Choroid plexus epithelial cell (primary cell): ENCODE results near the gene HCFC1.

Experiments
- DNase-seq: peaks from one replicate; pipeline ENCODE4 v3.0.0-alpha.2; 2010; ENCODE audit warnings: low read depth
- H3K4me3 ChIP-seq: 2 replicates; pipeline ENCODE4 v1.5.1; 2011; ENCODE audit warnings: low read depth, mild to moderate bottlenecking, control low read depth, low read length, moderate library complexity
- TF ChIP-seq, protein P1 (sequence below): conservative IDR thresholded peaks from 2 replicates; pipeline ENCODE4 v1.5.1; 2011; ENCODE audit warnings: low read depth, mild to moderate bottlenecking, control low read depth, inconsistent platforms, low read length, moderate library complexity

Gene HCFC1

DNA sequence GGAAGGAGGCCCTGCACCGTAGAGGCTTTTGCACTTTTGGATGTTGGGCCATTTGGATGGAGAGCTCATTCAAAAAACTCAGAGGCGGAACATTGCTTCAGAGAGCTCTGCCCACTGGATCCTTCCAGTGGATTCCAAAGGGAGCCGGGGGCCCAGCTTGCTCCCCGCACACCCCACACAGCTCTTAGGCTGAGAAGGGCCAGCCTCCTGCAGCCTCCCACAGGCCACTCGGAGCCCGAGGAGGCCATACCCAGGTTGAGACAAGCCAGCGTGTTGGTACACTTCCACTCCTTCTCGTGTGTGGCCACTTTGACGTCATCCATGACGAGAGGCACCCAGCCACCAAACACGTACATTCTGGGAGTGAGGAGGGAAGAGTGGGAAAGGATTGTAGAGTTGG, 10.3 kb downstream of the HCFC1 start:
- H3K4me3 ChIP-seq, result no peak overlapping the region
- TF ChIP-seq, protein P1, sequence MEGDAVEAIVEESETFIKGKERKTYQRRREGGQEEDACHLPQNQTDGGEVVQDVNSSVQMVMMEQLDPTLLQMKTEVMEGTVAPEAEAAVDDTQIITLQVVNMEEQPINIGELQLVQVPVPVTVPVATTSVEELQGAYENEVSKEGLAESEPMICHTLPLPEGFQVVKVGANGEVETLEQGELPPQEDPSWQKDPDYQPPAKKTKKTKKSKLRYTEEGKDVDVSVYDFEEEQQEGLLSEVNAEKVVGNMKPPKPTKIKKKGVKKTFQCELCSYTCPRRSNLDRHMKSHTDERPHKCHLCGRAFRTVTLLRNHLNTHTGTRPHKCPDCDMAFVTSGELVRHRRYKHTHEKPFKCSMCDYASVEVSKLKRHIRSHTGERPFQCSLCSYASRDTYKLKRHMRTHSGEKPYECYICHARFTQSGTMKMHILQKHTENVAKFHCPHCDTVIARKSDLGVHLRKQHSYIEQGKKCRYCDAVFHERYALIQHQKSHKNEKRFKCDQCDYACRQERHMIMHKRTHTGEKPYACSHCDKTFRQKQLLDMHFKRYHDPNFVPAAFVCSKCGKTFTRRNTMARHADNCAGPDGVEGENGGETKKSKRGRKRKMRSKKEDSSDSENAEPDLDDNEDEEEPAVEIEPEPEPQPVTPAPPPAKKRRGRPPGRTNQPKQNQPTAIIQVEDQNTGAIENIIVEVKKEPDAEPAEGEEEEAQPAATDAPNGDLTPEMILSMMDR, result no peak
- no peak for DNase-seq

DNA sequence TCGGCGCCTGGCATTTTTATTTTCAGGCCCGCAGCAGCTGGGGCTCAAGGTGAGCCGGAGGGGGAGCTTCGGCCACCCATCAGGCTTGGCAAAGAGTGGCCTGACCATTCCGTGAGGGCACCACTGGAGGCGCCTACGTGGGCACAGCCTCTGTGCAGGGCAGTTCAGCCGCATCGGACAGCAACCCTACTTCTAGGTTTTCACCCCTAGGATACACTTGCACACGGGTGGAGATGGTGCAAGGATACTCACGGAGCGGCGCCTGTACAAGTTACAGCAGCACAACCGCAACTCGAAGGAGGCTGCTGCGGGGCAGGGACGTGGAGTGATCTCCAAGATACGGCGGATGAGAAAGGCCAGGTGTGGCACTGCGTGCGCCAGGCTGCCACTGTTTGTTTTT, 10.8 kb downstream of the HCFC1 start:
- DNase-seq, result no peak
- TF ChIP-seq, protein P1, result no peak
- no peak overlapping the region for H3K4me3 ChIP-seq

DNA sequence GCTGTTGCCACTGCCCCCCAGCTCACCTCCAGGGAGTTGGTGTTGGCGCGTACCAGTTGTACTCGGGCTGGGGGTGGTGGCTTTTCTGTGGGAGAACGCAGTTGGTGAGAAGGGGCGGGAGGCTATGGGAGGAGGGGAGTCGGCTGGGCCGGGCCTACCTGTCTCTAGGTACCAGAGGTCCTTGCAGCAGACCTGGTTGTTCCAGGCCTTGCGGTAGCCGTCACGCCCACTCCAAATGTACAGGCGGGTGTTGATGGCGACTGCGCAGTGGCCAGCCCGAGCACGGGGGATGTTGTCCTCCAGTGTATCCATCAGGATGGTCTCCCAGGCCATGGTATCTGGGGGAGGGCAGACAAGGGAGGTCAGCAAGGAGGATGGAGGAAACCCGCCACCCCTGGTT, 11.5 kb downstream of the HCFC1 start:
- TF ChIP-seq, protein P1, result no peak
- no peak for DNase-seq
- no peak overlapping the region for H3K4me3 ChIP-seq

DNA sequence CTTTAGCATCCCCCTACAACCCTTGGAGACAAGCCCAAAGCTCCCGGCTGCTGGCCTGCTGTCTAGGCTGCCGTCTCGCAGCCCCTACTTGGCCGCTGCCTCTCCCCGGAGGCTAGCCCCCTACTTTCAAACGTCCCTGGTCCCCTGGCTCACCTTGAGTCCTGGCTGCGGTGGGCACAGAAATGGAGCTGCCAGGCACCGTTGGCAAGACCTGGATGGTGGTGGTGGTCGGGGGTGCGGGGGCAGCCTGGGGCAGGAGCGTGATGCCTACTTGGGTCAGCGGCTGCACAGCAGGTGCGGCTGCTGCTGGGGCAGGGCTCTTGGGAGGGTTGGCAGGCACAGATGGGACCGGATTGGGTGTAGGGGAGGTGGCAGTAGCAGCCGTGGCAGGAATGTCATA, 12.0 kb downstream of the HCFC1 start:
- no peak overlapping the region for H3K4me3 ChIP-seq
- no peak for DNase-seq
- TF ChIP-seq, protein P1, result no peak

DNA sequence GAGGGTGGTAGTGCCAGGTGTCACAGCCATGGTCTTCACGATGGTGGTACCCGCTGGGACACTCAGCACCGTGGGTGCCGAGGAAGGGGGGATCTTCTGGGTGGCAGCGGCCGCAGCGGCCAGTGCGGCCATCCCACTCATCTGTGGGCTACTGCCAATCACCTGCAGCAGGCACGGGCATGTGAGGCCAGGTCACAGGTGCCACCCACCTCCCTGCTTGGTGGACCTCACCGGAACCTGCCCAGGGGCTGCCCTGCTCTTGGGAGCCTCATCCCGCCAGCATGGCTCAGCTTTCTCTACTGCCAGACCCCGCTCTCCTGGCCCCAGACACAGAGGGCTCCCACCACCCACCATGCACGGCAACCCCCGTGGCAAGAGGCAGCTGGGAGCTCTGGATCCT, 13.0 kb downstream of the HCFC1 start:
- H3K4me3 ChIP-seq, result no peak overlapping the region
- TF ChIP-seq, protein P1, result no peak
- DNase-seq, result no peak

DNA sequence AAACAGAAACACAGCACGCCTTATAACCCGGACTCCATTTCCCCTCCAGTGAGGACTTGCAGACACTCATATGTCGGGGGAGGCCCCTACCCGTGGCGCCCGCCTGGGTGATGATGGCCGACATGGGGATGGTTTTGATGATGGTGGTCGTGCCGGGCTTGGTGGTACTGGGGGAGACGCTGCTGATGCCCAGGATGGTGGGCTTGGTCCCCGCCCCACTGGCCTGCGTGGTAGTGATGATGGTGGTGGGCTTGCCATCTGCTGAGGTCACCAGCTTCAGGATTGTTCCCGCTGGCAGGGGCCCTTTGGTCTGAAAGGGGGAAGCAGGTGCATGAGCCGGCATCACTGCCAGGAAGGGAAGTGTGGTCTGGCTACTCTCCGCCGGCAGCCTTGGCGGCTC, 14.4 kb downstream of the HCFC1 start:
- TF ChIP-seq, protein P1, result no peak
- no peak overlapping the region for H3K4me3 ChIP-seq
- DNase-seq, result no peak

DNA sequence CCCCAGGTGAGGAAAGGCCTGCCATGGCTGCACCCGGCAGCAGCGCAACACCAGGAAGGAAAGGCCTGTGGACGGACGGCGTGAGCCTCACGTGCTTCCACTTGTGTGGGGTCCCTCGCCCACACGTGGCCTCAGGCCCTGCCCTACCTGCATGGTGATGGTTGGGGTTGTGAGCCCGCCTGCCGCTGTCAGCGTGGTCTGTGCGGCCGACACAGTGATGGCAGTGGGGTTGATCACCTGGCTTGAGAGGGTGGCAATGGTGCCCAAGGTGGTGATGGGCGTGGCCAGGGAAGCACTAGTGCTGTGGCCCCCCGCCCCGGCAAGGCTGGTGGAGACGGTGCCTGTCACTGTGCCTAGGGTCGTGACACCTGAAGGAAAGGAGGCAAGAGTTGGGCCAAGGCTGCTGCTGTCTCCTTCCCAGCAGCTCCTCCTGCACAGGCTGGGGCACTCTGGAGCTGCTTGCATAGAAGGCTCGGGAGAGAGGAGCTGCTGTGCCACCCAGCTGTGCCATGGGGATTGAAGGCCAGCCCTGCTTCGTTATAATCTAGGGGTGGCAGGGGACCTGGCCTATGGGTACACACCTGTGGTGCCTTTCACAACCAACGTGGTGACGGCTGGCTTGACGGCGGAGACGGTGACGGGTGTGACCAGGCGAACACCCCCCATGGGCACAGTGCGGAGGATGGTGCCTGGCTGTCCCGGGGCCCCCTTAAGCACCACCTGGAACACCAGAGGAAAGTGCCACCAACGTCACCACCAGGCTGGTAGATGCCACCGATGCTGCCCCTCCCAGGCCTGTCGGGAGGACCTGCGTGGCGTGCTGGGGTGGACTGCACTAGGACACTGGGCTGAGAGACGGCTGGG, 15.3 kb downstream of the HCFC1 start:
- H3K4me3 ChIP-seq, result no peak overlapping the region
- TF ChIP-seq, protein P1, result no peak
- DNase-seq, result no peak
